Hematopoietic multipotent progenitor cell (in vitro differentiated cells): ENCODE measurements around the gene BMPER. TPM values are rescaled to one million over a fixed set of nuclear protein-coding genes. Genes with fewer than 3 reads are reported as not detected.

ENCODE experiments used
- DNase-seq, 3 donors: peaks; one replicate each; pipeline ENCODE4 v3.0.0-alpha.2; 2011 to 2015; ENCODE audit warnings: low read depth in 2 of 3, low spot score in 2 of 3
- total RNA-seq: library from RNA; depleted of rRNA; stranded (reverse); fragments of >200 nt; gene quantifications from one replicate; pipeline ENCODE4 v1.2.3, GENCODE V29; 2012

Gene BMPER
- total RNA-seq, 1 donor, result under 0.01 TPM

GRCh38 chr7:34015651-34016050 lies 110.3 kb downstream of the BMPER start:
- no peak for DNase-seq

- no peak for DNase-seq
Measured at GRCh38 chr7:34016876-34017275, 111.5 kb downstream of the BMPER start.

- DNase-seq, result no peak
Measured at GRCh38 chr7:34019301-34019790, 114.0 kb downstream of the BMPER start.

GRCh38 chr7:34022626-34023025 lies 117.3 kb downstream of the BMPER start:
- no peak for DNase-seq

GRCh38 chr7:34025600-34025999 lies 120.3 kb downstream of the BMPER start:
- DNase-seq, result no peak

GRCh38 chr7:34026481-34027190 lies 121.3 kb downstream of the BMPER start:
- no peak for DNase-seq

- DNase-seq, result no peak
Measured at GRCh38 chr7:34031156-34031555, 125.8 kb downstream of the BMPER start.

- DNase-seq, result no peak
Measured at GRCh38 chr7:34034728-34035127, 129.4 kb downstream of the BMPER start.

GRCh38 chr7:34036051-34036920 lies 130.9 kb downstream of the BMPER start:
- no peak for DNase-seq

GRCh38 chr7:34036972-34037792 lies 131.8 kb downstream of the BMPER start:
- DNase-seq, result no peak

GRCh38 chr7:34038816-34039470 lies 133.6 kb downstream of the BMPER start:
- DNase-seq, result no peak

- DNase-seq, result no peak
Measured at GRCh38 chr7:34041707-34042106, 136.4 kb downstream of the BMPER start.

- DNase-seq, result no peak
Measured at GRCh38 chr7:34042406-34042805, 137.1 kb downstream of the BMPER start.

GRCh38 chr7:34043461-34044305 lies 138.3 kb downstream of the BMPER start:
- no peak for DNase-seq

- no peak for DNase-seq
Measured at GRCh38 chr7:34044306-34044643, 138.9 kb downstream of the BMPER start.

- DNase-seq, result no peak
Measured at GRCh38 chr7:34044734-34045353, 139.5 kb downstream of the BMPER start.

- no peak for DNase-seq
Measured at GRCh38 chr7:34048445-34048844, 143.1 kb downstream of the BMPER start.

- no peak for DNase-seq
Measured at GRCh38 chr7:34054075-34054474, 148.7 kb downstream of the BMPER start.

GRCh38 chr7:34057136-34057535 lies 151.8 kb downstream of the BMPER start:
- DNase-seq, result no peak
